Ureter (tissue), 1 donor: ENCODE data around the gene RPTOR. TPM values are rescaled to one million over a fixed set of nuclear protein-coding genes. Genes with fewer than 3 reads are reported as not detected.

Experiments used
- DNase-seq: peaks from one replicate; pipeline ENCODE4 v3.0.0-alpha.2; 2020; ENCODE audit warnings: low spot score
- total RNA-seq: library from RNA; stranded (reverse); gene quantifications from one replicate; pipeline ENCODE4 v1.2.4, GENCODE V29; 2023
- donor health status: DM: yes; HTN: yes; CAD: no.

Gene RPTOR
- total RNA-seq, 1 donor from 2014 or later: 64.2 TPM

- DNase-seq: no peak
These were observed 119.7 kb downstream of the RPTOR start for GRCh38 chr17:80664217-80664790.

DNA sequence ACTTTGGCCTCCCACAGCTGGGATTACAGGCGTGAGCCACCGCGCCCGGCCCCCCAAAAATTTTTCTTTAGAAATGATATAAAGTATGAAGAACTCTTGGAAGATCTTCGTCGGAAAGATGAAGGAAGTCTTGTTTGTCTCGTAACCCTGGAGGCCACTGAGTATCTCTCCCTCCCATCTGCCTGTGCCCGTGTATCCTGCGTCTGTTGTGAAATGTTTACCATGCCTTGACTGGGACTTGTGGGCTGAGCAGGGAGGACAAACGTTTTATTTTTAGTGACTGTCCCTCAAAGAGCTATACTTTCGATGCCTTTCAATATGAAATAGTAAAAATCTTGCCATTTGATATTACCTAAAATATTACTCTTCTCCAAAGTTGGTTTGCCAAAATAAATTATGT lies 121.2 kb downstream of the RPTOR start:
- no peak for DNase-seq

DNA sequence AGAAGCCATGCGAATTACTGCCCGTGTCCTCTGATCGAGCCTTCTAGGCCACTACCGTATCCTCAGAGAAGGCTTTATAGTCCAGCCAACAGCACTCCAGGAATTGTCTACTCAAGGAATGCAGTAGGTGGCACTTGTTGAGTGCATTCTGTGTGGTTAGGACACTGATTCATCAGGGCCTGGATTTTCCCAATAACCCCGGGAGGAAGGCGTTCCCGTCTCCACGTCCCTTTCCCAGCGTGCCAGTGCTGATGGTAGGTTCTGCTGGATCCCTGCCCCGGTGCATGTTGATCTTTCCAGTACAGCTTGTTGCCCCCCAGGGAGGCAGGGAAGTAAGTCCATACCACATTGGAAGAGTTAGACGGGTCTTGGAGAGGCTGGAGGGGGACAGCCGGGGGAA lies 122.2 kb downstream of the RPTOR start:
- DNase-seq: no peak

GRCh38 chr17:80667462-80668277 lies 123.0 kb downstream of the RPTOR start:
- no peak for DNase-seq

GRCh38 chr17:80668375-80669148 lies 123.9 kb downstream of the RPTOR start:
- DNase-seq: no peak

GRCh38 chr17:80671039-80671824 lies 126.6 kb downstream of the RPTOR start:
- DNase-seq: no peak

- DNase-seq: no peak
These were observed 127.1 kb downstream of the RPTOR start for GRCh38 chr17:80671825-80672110.

DNA sequence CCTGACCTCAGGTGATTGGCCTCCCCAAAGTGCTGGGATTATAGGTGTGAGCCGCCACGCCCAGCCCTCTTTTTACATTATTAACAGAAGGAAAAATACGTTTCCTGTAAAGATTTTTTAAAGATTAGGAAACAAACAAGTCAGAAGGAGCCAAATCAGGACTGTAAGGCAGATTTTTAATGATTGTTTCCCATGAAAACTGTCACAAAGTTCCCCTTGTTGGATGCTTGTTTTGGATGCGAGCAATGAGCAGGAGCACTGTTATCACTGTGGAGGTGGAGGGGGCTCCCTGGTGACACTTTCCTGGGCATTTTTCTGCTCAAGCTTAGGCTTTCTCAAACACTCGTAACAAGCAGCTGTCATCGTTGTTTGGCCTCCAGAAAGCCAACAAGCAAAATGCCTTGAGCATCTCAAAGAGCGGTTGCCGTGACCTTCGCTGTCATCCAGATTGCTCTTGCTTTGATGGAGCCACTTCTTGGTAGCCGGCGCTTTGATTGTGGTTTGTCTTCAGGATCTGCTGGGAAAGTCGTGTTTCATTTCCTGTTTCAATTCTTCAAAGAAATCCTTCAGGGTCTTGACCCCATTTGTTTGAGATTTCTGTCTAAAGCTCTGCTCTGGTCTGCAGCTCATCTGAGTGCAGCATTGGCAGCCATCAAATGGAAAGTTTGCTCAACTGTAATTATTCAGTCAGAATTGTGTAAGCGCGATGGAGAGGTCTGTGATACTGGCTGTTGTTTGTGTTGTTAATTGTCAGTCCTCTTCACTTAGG lies 128.7 kb downstream of the RPTOR start:
- no peak for DNase-seq

DNA sequence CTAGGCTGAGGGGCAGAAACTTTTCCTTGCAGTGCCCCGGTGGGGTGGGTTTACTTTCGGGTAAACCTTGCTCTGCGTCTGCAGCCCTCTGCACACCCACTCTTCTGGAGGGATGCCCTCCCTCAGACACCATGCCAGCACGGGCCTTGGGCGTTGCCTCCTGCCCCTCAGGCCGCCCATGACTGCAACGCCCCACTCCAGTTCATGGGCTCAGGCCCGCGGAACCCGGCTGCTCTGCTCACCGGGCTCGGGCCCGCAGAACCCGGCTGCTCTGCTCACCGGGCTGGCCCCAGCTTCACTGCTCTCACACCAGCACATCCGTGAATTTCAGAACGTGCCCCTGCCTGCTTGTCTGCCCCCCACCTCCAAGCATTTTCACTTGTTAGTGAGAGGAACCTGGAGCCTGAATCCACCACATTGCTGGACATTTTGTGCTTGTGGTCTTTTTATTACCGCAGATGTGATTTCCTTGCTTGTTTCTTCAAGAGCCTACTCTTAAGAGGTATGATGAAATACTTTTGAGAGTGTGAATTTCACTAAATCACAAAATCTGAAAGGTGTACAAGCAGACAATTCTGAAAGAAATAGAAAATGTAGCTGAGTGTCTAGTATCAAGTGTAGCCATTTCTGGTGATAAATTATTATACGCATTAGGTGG lies 130.9 kb downstream of the RPTOR start:
- DNase-seq: no peak

DNA sequence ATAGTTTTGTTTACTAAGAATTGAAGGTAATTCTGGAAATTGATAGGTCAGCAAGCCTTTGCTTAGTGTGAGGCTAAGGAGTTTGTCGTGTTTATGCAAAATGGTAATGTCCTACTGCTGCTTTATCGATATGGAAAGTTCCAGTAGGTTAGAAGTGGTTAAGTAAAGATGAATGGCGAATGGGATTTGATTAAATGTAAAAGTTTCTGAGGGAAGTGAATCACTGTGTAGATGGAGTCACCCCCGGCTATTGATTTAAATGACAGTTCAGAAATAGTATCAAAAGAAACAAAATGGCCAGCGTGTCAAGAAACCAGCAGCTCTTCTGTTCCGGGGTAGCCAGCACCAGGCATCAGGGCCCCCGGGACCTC lies 131.4 kb downstream of the RPTOR start:
- no peak for DNase-seq

- no peak for DNase-seq
These were observed 131.9 kb downstream of the RPTOR start for GRCh38 chr17:80676564-80676963.

DNA sequence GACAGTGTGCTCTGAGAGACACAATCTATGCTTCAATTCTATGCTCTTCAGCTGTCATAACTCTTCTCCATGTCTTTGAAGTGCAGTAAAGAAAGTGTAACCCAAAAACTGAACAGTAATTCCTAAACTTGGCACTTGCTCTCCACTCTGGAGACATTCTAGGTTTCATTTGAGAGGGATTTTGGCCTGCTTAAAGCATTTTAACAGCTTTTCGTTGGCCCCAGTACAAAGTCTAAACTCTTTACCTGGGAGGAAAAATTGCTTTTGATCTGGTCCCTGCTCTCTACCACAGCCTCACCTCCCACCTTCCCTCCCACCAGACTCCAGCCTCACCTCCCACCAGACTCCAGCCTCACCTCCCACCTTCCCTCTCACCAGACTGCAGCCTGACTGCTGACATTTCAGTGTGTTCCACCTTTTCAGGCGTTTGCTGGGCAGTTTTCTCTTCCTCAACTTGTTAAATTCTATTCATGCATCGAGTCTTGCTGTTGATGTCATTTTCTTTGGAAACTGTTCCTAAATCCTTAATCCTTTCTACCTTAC lies 132.6 kb downstream of the RPTOR start:
- no peak for DNase-seq

- DNase-seq: no peak
These were observed 135.2 kb downstream of the RPTOR start for GRCh38 chr17:80679816-80680215.

DNA sequence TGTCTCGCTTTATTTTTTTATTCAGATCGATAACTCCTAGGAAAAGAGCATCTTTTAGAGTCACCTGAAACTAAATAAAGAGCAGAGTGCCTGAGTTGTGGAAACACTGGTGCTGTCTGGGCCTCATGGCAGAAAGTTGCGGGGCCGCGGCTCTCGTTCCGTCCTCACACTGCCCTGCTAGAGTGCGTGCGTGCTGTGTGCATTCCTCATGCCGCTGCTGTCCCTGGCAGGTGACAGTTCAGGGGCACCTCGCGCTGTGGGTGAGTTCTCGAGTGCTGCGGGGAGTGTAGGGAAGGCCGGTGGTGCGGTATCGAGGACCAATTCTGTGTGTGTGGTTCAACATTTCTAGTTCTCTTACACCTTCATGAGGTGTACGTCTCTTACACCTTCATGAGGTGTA lies 136.6 kb downstream of the RPTOR start:
- DNase-seq: no peak

GRCh38 chr17:80682372-80682771 lies 137.7 kb downstream of the RPTOR start:
- no peak for DNase-seq

DNA sequence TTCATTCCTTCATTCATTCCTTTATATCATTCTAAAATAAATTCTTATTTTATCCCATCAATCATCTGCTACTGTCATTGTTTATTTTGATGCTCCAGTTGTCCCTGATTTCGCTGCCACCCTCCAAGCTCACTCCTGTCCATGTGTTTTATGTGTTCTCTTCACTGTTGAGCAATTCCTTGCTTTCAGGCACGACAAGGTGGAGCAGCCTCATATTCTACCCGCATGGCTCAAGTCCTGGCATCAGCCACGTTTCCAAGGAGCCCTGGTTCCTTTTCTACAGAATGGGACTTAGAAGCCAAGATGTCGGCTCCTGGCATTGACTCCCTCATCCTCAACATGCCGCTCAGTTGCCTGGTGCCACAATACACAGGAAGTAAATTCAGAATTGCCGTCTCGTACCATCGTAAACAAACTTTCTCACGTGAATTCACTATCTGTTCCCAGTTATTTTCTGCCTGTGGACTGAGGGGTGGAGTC lies 139.0 kb downstream of the RPTOR start:
- DNase-seq: no peak

DNA sequence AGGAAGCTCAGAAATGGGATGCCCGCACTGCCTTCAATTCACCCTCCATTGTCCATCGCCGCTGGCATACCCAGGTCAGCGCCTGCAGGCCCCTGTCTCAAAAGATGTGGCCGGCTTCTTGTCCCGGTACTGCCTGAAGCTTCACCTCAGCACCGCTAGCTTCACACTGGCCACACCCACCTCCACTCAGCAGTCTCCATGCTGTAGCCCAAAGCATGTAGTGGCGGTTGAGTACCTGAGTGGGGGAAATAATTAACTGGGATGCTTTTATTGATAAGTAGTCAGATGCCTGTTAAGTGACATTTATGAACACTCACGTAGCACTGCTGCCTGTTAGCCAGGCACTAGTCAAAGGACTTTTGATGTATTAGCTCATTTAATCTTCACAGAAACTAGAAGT lies 143.2 kb downstream of the RPTOR start:
- no peak for DNase-seq

DNA sequence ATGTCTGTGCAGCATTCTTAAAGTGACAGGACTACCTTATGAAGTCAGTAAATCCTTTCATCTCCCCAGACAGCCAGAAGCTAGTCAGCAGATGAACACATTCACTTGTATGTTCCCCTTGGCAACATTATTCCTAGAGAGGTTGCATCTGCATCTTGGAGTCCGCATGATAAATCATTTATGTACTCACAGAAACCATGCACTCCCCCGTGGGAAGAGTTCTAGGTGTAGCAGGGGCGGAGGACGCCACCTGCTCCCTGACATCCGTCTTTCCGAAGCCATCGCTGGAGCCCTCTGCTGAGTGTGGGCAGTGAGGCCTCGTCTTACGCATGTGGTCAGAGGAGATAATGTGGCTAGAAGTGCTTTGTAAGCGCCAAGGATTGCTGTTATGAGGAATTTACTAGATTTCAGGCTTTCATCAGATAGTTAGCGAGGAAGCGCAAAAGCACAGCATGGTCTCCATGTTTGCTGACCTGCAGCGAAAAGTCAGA lies 144.5 kb downstream of the RPTOR start:
- no peak for DNase-seq

DNA sequence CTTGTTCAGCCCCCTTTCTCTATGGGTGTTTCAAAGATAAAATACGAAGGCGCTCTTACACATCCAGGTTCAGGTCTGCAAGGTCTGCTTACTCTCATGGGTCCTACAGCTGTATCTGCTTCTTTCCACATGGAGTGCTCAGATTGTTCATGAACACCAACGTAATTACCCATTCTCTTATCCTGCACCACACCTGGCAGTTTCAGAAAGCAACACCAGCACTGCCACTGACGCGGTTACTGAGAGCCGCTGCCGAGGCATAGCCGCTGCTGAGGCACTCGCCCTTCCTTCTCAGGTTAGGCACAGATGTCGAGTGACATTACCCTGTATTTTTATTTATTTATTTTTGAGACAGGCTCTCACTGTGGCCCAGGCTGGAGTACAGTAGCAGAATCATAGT lies 147.1 kb downstream of the RPTOR start:
- no peak for DNase-seq

DNA sequence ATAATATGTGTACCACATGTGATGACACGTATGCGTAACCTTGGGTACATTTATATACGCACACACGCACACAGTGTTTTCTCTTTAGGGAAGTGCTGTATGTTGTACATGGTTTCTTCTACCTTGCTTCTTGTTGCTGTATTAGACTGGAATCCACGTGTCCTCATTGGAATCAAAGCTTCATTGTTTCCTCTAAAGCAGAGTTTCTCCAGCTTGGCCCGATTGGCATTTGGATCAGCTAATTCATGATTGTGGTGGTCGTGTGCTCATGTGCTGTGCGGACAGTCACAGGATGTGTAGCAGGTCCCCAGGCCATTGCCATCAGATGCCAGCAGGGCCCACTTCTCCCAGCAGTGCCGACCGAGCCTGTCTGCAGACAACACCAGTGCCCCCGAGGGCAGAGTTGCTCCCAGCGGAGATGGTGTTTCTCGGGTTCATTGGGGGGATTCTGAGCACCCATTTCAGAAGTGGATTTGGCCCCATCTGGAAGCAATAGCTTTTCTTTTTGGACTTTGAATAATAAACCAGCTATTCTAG lies 148.4 kb downstream of the RPTOR start:
- DNase-seq: no peak
